ENCODE measurements around the gene FSIP1.

DNA sequence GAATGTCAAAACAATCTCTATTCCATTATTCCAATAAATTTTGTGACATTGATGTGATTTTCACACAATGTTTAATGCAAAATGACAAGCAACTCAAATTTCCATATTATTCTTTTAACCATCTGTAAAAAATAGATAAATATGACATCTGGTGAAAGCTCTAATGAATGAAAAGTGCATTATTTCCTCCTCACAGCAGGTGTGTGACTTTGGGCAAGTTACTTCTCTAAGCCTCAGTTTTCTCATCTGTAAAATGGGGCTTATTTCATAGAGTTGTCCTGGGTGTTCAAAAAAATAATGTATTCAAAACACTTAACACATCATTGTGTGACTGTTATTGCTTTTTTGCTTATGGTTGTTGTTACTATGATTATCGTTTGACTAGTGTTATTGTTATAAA, 131.3 kb downstream of the FSIP1 start:
- no peak for TF ChIP-seq CTCF (IDR thresholded peaks at IDR 0.05)
- TF ChIP-seq POLR2A (IDR thresholded peaks at IDR 0.05) = no peak

Measured in upper lobe of left lung (tissue), 4 donors.